CD14-positive monocyte (primary cell): Measurements from ENCODE around the gene NPRL2. TPM values are rescaled to one million over a fixed set of nuclear protein-coding genes. Genes with fewer than 3 reads are reported as not detected.
A peak's percentile ranks its signal among the peaks of the same experiment; 100 is the strongest.

Experiments
- DNase-seq, 3 donors: peaks; one replicate each; pipeline ENCODE4 v3.0.0-alpha.2; 2011 to 2022
- H2AFZ ChIP-seq: 2 replicates; pipeline ENCODE4 v1.6.0; 2012; ENCODE audit warnings: mild to moderate bottlenecking, low read depth, low read length, inconsistent platforms; ENCODE audit not compliant: insufficient read depth, poor library complexity, severe bottlenecking
- H3K27ac ChIP-seq, 2 donors: 1 replicate in 1 of 2; 2 replicates in 1 of 2; pipeline ENCODE4 v1.5.1; 2012 to 2013; ENCODE audit warnings: low read length in 2 of 2, control low read depth in 1 of 2, inconsistent platforms in 1 of 2, low read depth in 1 of 2, mild to moderate bottlenecking in 1 of 2
- H3K27me3 ChIP-seq, 2 donors: one replicate each; pipeline versions ENCODE4 v1.6.0 to v1.6.1; 2011 to 2013; ENCODE audit warnings: low read length in 2 of 2; ENCODE audit not compliant: control insufficient read depth in 2 of 2, insufficient read depth in 2 of 2
- H3K36me3 ChIP-seq, 2 donors: replicated peaks in 1 of 2; 1 replicate in 1 of 2; 2 replicates in 1 of 2; pipeline versions ENCODE4 v1.5.1 to v1.6.1; 2012 to 2013; ENCODE audit warnings: low read length in 2 of 2, control low read depth in 1 of 2, inconsistent platforms in 1 of 2, mild to moderate bottlenecking in 1 of 2; ENCODE audit not compliant: insufficient read depth in 2 of 2, control insufficient read depth in 1 of 2
- H3K4me1 ChIP-seq, 2 donors: 1 replicate in 1 of 2; 2 replicates in 1 of 2; pipeline versions ENCODE4 v1.5.1 to v1.6.1; 2012 to 2013; ENCODE audit warnings: low read length in 2 of 2, control low read depth in 1 of 2, inconsistent platforms in 1 of 2, mild to moderate bottlenecking in 1 of 2, moderate library complexity in 1 of 2; ENCODE audit not compliant: insufficient read depth in 2 of 2, control insufficient read depth in 1 of 2
- H3K4me2 ChIP-seq: replicated peaks from 2 replicates; pipeline ENCODE3; 2012; ENCODE audit warnings: low read length, moderate library complexity, mild to moderate bottlenecking; ENCODE audit not compliant: poor library complexity, severe bottlenecking; ENCODE audit errors: extremely low read depth
- H3K4me3 ChIP-seq, 3 experiments: fragments of 200-600 bp in 1 of 3; sonication (generic) in 1 of 3; replicated peaks in 1 of 3; 1 replicate in 2 of 3; 2 replicates in 1 of 3; pipeline ENCODE4 v1.5.1; 2011 to 2013; ENCODE audit warnings: low read length in 3 of 3, mild to moderate bottlenecking in 3 of 3, control low read depth in 2 of 3, low read depth in 2 of 3, inconsistent platforms in 1 of 3, moderate library complexity in 1 of 3
- H3K79me2 ChIP-seq: 2 replicates; pipeline ENCODE4 v1.6.0; 2012; ENCODE audit warnings: mild to moderate bottlenecking, control low read depth, inconsistent platforms, low read length, moderate library complexity; ENCODE audit not compliant: insufficient read depth
- H3K9ac ChIP-seq: 2 replicates; pipeline ENCODE4 v1.6.0; 2017; ENCODE audit warnings: low read length, mild to moderate bottlenecking; ENCODE audit not compliant: insufficient read depth, poor library complexity, severe bottlenecking
- H3K9me3 ChIP-seq, 2 donors: replicated peaks in 1 of 2; 1 replicate in 1 of 2; 2 replicates in 1 of 2; pipeline versions ENCODE4 v1.5.1 to v1.6.1; 2012 to 2013; ENCODE audit warnings: low read length in 2 of 2, control low read depth in 1 of 2; ENCODE audit not compliant: control insufficient read depth in 1 of 2, insufficient read depth in 1 of 2
- H4K20me1 ChIP-seq: 2 replicates; pipeline ENCODE4 v1.6.0; 2012; ENCODE audit warnings: mild to moderate bottlenecking, low read length, control low read depth, moderate library complexity; ENCODE audit not compliant: insufficient read depth
- H3K27ac Mint-ChIP-seq, 7 donors: one replicate each; pipeline ENCODE4 v1.8.0; 2020; ENCODE audit warnings: mild to moderate bottlenecking in 7 of 7, mixed read lengths in 7 of 7, moderate library complexity in 6 of 7, inconsistent platforms in 2 of 7
- H3K27me3 Mint-ChIP-seq, 3 donors: one replicate each; pipeline ENCODE4 v1.8.0; 2021 to 2022; ENCODE audit warnings: low read depth in 3 of 3, mild to moderate bottlenecking in 3 of 3, mixed read lengths in 3 of 3, moderate library complexity in 3 of 3, inconsistent platforms in 1 of 3
- H3K36me3 Mint-ChIP-seq, 2 donors: one replicate each; pipeline ENCODE4 v1.8.0; 2020; ENCODE audit warnings: mixed read lengths in 2 of 2, inconsistent platforms in 1 of 2, mild to moderate bottlenecking in 1 of 2
- H3K4me1 Mint-ChIP-seq: one replicate; pipeline ENCODE4 v1.8.0; 2020; ENCODE audit warnings: mild to moderate bottlenecking, mixed read lengths
- H3K4me3 Mint-ChIP-seq, 2 donors: one replicate each; pipeline ENCODE4 v1.8.0; 2020; ENCODE audit warnings: mild to moderate bottlenecking in 2 of 2, mixed read lengths in 2 of 2, moderate library complexity in 1 of 2
- H3K9me3 Mint-ChIP-seq, 7 donors: one replicate each; pipeline ENCODE4 v1.8.0; 2020 to 2022; ENCODE audit warnings: mixed read lengths in 7 of 7, mild to moderate bottlenecking in 6 of 7, moderate library complexity in 6 of 7, inconsistent platforms in 2 of 7
- WGBS: methylation state at CpG from one replicate; pipeline ENCODE4 v1.1.5; 2013; ENCODE audit warnings: missing lambda C conversion rate; ENCODE audit not compliant: insufficient coverage; 5-methylcytosine and 5-hydroxymethylcytosine counted together
- intact Hi-C, 2 donors: fragments of 100-400 bp; cut with micrococcal nuclease; formaldehyde crosslinking; loops; one replicate each; pipeline versions ENCODE4 v1.15.0 to v1.15.1; 2023
- polyA plus RNA-seq, 3 donors: library from polyadenylated mRNA; depleted of rRNA in 1 of 3; unstranded in 2 of 3; stranded (reverse) in 1 of 3; fragments of 300-500 nt in 2 of 3; fragments of >200 nt in 1 of 3; fragmentation: Illumina TruSeq in 2 of 3; gene quantifications; 1 replicate in 2 of 3; 2 replicates in 1 of 3; pipeline ENCODE4 v1.2.3, GENCODE V29; 2012 to 2021
- TF ChIP-seq, protein P1 (sequence below): fragments of 200-600 bp; IDR thresholded peaks from one replicate; pipeline ENCODE4 v1.8.0; 2022; ENCODE audit warnings: antibody characterized with exemption, mild to moderate bottlenecking

The NPRL2 gene
- polyA plus RNA-seq, 3 donors: 20.9 to 37.9 (median 23.5) TPM

DNA sequence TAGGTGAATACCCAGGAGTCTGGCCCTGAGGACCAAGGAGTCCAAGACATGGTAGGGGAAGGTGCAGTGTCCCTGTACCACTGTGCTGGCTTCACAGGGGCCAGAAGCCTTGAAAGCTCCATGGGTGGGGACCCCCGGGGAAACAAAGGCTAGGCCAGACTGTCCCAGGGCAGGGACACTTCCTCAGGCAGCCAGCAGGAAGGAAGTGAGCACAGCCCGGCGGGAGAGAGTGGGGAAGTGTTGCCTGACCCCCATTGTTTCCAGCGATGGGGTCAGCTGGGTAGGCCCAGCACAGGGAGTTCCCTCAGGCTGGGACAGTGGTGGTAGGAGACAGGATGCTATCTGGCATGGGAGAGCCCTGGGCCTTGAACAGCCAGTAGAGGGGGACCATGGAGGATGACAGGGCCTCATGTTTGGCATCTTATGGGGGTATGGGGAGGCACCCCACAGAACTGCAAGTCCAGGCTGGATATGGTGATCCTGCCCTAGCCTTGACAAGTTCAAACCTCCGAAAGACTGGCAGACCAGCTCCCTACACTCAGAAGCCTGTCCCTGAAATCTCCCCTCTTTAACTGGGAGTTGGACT is 26.9 kb downstream of the NPRL2 start:
- Histone ChIP-seq H4K20me1 (peaks cover 17% of the 10 kb centered on the region), H3K27me3 (no peaks in the 10 kb centered on the region), H3K36me3 (peaks cover 0 to 14% of the 10 kb centered on the region in 2 donors), H3K4me3 (peak overlapping the region in 1 of 3 experiments; percentile 90), H3K9me3 (no peaks in the 10 kb centered on the region), H3K4me1 (peaks cover 82 to 92% of the 10 kb centered on the region in 2 donors), H2AFZ (no peak overlapping the region), H3K9ac (no peak overlapping the region), H3K79me2 (peaks cover 37% of the 10 kb centered on the region), H3K27ac (peak overlapping the region; percentile 77 to 97), H3K4me2 (peak overlapping the region; percentile 87)
- DNase-seq: peak; percentile 29 to 61 (median 59)
- 4% methylated on average over 2 of the region's 5 CpGs for WGBS
- TF ChIP-seq, protein P1, sequence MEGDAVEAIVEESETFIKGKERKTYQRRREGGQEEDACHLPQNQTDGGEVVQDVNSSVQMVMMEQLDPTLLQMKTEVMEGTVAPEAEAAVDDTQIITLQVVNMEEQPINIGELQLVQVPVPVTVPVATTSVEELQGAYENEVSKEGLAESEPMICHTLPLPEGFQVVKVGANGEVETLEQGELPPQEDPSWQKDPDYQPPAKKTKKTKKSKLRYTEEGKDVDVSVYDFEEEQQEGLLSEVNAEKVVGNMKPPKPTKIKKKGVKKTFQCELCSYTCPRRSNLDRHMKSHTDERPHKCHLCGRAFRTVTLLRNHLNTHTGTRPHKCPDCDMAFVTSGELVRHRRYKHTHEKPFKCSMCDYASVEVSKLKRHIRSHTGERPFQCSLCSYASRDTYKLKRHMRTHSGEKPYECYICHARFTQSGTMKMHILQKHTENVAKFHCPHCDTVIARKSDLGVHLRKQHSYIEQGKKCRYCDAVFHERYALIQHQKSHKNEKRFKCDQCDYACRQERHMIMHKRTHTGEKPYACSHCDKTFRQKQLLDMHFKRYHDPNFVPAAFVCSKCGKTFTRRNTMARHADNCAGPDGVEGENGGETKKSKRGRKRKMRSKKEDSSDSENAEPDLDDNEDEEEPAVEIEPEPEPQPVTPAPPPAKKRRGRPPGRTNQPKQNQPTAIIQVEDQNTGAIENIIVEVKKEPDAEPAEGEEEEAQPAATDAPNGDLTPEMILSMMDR: no peak
- no peaks in the 10 kb centered on the region for H3K9me3 Mint-ChIP-seq
- H3K4me1 Mint-ChIP-seq: peaks cover 81% of the 10 kb centered on the region
- H3K36me3 Mint-ChIP-seq: peaks cover 9 to 33% of the 10 kb centered on the region in 2 donors
- H3K27me3 Mint-ChIP-seq: peaks cover 0 to 4% (median 2%) of the 10 kb centered on the region in 3 donors
- intact Hi-C loops: loop anchor here in 1 of 2 donors (2.0 kb wide), 1 partner anchor 31 kb away; the partner anchor contains the start of gene IFRD2
- H3K27ac Mint-ChIP-seq: peak overlapping the region; percentile 84 to 99 (median 89)
- H3K4me3 Mint-ChIP-seq: peak overlapping the region in 1 of 2 donors; percentile 75

DNA sequence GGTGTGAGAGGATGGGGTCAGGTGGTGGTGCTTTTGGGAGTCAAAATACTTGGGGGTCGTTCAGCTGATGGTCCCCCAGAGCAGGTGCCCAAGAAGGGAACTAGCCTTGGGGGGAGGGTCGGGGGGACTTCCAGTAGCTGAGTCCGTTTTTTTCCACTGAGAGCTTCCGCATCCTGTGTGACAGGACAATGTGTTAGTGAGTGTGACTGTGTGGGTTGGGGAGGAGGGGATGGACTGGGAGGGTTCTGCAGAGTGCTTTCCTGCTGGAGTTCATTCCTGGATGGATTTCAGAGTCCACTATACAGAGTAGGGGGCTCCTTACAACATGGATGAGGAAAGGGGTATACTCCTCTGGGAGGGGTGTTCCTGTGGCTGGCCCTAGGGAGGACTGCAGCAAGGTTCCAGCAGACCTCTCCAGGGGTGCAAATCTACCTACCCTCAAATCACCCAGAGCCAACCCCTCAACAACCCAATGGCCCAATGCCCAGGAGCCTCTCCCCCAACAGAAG is 27.4 kb downstream of the NPRL2 start:
- 24% methylated on average over 4 of the region's 4 CpGs for WGBS
- Histone ChIP-seq H3K4me2 (peak overlapping the region; percentile 87), H3K79me2 (peaks cover 42% of the 10 kb centered on the region), H3K36me3 (peaks cover 0 to 14% of the 10 kb centered on the region in 2 donors), H2AFZ (no peak overlapping the region), H3K9ac (peak overlapping the region; percentile 38), H3K27ac (peak overlapping the region; percentile 77 to 97), H3K4me1 (peaks cover 82 to 92% of the 10 kb centered on the region in 2 donors), H3K27me3 (no peaks in the 10 kb centered on the region), H3K4me3 (peak overlapping the region in 1 of 3 experiments; percentile 90), H4K20me1 (peaks cover 14% of the 10 kb centered on the region), H3K9me3 (no peaks in the 10 kb centered on the region)
- Mint-ChIP-seq H3K27me3 (peaks cover 0 to 4% (median 2%) of the 10 kb centered on the region in 3 donors), H3K36me3 (peaks cover 9 to 33% of the 10 kb centered on the region in 2 donors), H3K4me3 (peak overlapping the region; percentile 43 to 73), H3K9me3 (no peaks in the 10 kb centered on the region), H3K27ac (peak overlapping the region; percentile 84 to 99 (median 89)), H3K4me1 (peaks cover 81% of the 10 kb centered on the region)
- TF ChIP-seq, protein P1: no peak
- peak; percentile 47 to 73 (median 60) for DNase-seq
- intact Hi-C loops: no loop called here
